GM10266 (cell line): ENCODE results near the gene AP2B1.
"Not testable (repeated sequence)": the region's sequence is repeated elsewhere in the genome, so short reads cannot be mapped to it uniquely, and the experiment has no call there.

Source experiments
- DNase-seq: peaks from one replicate; pipeline ENCODE4 v3.0.0; 2012; ENCODE audit errors: extremely low spot score
- TF ChIP-seq, protein P1 (sequence below): IDR thresholded peaks from 2 replicates; pipeline ENCODE4 v1.5.1; 2012; ENCODE audit warnings: mild to moderate bottlenecking, low read depth; ENCODE audit not compliant: control insufficient read depth, insufficient read depth; ENCODE audit errors: missing control alignments

The AP2B1 gene

DNA sequence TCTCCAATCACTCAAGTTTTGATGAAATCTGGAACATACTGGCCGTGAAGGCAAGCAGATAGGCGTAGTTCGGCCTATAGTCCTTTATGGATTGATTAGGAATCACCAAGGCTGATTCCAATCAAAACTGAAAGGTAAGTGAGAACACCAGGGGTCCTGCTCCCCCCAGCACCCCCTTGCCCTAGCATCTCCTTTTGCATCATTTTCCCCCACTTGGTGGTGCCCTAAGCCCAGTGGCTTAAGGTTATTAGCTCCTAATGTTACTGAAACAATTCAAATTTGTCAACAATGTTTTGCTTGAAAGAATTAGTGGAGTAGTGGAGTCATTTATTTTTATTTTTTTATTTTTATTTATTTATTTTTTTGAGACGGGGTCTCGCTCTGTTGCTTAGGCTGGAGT, 31.4 kb upstream of the AP2B1 start:
- TF ChIP-seq, protein P1, sequence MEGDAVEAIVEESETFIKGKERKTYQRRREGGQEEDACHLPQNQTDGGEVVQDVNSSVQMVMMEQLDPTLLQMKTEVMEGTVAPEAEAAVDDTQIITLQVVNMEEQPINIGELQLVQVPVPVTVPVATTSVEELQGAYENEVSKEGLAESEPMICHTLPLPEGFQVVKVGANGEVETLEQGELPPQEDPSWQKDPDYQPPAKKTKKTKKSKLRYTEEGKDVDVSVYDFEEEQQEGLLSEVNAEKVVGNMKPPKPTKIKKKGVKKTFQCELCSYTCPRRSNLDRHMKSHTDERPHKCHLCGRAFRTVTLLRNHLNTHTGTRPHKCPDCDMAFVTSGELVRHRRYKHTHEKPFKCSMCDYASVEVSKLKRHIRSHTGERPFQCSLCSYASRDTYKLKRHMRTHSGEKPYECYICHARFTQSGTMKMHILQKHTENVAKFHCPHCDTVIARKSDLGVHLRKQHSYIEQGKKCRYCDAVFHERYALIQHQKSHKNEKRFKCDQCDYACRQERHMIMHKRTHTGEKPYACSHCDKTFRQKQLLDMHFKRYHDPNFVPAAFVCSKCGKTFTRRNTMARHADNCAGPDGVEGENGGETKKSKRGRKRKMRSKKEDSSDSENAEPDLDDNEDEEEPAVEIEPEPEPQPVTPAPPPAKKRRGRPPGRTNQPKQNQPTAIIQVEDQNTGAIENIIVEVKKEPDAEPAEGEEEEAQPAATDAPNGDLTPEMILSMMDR = peak; percentile 55
- no peak for DNase-seq

DNA sequence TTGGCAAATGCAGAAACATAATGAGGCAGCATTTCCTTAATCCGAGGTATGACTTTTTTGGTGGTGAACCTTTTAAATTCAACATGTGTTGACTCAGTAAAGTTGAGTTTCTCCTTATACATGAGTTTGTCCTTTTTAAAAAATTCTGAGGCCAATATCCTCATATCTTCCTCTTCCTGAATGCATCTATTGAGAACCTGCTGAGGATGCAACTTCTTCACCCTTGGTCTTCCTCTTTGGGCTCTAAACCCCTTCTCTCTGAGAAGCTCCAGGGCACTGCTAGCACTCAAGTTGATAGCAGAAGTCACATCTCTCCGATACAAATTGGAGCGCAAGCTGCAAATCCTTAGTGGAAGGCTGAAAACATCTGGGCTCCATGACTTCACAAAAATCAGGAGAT, 29.8 kb upstream of the AP2B1 start:
- DNase-seq = no peak
- TF ChIP-seq, protein P1 = no peak

DNA sequence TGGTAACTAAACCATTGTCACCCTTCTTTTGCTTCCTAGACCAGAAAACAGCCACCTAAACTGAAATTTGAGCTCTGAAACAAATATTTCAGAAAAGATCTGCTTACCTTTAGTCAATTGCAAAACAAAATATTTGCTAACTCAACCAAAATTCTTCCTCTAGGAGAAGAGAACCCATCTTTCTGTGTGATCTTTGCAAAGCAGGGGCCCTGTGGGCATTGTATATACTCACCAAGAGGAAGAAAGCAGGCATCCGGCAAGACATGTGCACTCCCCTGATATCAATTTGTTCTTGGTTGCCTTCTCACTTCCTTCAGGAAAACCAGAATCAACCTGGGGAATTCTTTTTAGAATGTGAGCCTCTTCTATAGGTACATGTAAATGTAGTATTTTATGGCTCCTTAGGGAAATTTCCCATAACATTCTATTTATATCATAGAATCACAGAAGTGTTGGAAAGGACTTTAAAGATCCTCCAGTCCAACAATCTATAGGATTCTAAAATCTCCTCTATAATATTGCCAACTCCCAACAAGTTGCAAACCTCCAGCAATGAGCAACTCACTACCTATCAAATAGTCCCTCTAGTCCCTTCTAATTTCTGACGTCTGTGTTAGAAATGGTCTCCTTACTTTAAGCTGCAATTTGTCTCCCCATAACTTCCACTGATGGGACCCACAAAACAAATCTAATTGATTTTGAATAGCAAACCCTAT, 27.5 kb upstream of the AP2B1 start:
- no peak for DNase-seq
- TF ChIP-seq, protein P1 = no peak

DNA sequence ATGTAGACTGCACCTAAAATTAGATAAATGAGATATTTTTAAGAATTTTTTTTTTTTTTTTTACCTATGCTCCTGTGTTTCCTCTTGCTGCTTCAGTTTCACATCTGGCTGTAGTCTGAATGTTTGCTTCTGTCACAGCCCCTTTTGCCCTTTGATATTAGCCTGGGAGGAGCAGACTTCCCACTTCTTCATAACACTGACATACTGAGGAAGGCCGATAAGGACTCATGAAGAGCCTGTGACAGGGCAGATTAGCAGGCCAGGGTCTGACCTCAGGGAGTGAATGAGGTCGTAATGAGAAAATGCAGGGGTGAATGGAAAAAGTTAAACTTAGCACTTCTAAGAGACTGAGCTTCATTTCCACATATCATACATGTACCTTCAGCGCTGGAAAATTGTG, 26.4 kb upstream of the AP2B1 start, which contains the start of gene SLFN14:
Gene SLFN14 (minus strand): TSS at position 117 of the 400 bp plus-strand sequence. CDS start 2,757 bp downstream, outside the sequence.
- no peak for DNase-seq
- TF ChIP-seq, protein P1 = no peak

DNA sequence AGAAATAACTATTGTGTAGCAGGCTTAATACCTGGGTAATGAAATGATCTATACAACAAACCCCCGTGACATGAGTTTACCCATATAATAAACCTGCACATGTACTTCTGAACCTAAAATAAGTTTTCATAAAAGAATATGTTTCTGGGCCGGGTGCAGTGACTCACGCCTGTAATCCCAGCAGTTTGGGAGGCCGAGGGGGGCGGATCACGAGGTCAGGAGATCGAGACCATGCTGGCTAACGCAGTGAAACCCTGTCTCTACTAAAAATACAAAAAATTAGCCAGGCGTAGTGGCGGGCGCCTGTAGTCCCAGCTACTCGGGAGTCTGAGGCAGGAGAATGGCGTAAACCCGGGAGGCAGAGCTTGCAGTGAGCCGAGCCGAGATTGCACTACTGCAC, 23.9 kb upstream of the AP2B1 start:
- DNase-seq = not testable (repeated sequence)

DNA sequence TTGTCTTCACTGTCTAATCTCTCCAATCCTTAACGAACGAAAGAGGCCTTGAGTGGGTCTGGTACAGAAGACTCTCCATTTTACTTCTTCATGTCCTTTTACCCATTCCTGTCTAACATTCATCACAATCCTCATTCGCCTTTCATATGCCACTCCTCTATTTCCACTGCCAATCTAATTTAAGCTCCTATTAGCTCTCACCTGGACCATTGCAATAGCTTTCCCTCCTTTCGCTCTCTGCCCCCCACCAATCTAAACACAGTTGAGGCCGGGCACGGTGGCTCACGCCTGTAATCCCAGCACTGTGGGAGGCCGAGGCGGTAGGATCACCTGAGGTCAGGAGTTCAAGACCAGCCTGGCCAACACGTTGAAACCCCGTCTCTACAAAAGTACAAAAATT, 20.2 kb upstream of the AP2B1 start:
- DNase-seq = no peak
- TF ChIP-seq, protein P1 = no peak

DNA sequence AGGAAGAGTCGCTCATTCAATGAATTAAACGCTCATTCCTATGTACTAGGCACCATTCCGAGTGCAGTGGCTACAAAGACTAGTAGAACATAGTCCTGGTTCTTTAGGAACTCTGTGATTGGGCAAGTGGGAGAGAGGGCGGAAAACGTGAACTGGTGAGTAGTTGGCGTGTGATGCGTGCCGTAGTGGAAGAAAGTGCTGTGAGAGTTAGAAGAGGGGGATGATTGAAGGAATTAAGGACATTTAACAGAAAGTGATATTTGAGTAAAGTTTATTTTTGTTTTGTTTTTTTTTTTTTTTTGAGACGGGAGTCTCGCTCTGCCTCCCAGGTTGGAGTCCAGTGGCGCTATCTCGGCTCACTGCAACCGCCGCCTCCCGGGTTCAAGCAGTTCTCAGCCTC, 18.6 kb upstream of the AP2B1 start:
- TF ChIP-seq, protein P1 = no peak
- no peak for DNase-seq

DNA sequence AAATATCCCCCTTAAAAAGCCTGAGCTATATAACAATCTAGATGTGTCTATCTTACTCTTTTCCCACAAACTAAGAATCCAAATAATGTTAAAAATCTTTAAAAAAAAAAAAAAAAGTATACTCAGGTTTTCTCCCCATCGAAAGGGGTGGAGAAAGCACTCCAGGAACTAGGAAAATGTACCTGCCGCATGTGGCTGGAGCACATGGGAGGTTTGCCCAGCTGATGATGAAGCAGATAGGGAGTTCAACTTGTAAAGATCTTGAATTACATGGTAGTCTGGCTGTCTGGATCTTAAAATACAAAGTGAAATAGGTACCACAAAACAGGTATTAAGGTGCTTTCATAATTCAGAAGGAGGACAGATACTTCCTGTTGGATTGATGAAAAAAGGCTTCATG, 17.7 kb upstream of the AP2B1 start:
- TF ChIP-seq, protein P1 = no peak
- no peak for DNase-seq
